WTC11 (cell line): ENCODE results near the gene SKI. TPM values are rescaled to one million over a fixed set of nuclear protein-coding genes. Genes with fewer than 3 reads are reported as not detected.

Experiments
- ATAC-seq: fragments of 200-7000 bp; cut with Tn5 transposase; 2 replicates; pipeline ENCODE4 v1.10.0; 2021; ENCODE audit warnings: mild to moderate bottlenecking, moderate library complexity
- CTCF ChIA-PET: fragments of 300-600 bp; sonication (Branson Sonifier 250); formaldehyde crosslinking; loops from one replicate; lab custom pipeline; 2021; ENCODE audit warnings: antibody characterized with exemption; lab: Charles Lee
- POLR2A ChIA-PET: fragments of 350-600 bp; sonication (Branson Sonifier 250); formaldehyde crosslinking; loops from one replicate; lab custom pipeline; 2021; ENCODE audit warnings: antibody characterized with exemption; lab: Charles Lee
- DNase-seq: peaks from one replicate; pipeline ENCODE4 v3.0.0; 2021; ENCODE audit warnings: low spot score
- H3K27ac Mint-ChIP-seq: 2 replicates; pipeline ENCODE4 v1.8.0; 2021; ENCODE audit warnings: mixed read lengths
- H3K27me3 Mint-ChIP-seq: 2 replicates; pipeline ENCODE4 v1.8.0; 2021; ENCODE audit warnings: low read depth, mild to moderate bottlenecking, moderate library complexity, mixed read lengths
- H3K36me3 Mint-ChIP-seq: 2 replicates; pipeline ENCODE4 v1.8.0; 2021; ENCODE audit warnings: mixed read lengths
- H3K4me1 Mint-ChIP-seq: 2 replicates; pipeline ENCODE4 v1.8.0; 2022; ENCODE audit warnings: mixed read lengths
- H3K4me3 Mint-ChIP-seq: 2 replicates; pipeline ENCODE4 v1.8.0; 2021; ENCODE audit warnings: mild to moderate bottlenecking, moderate library complexity, mixed read lengths
- H3K9me3 Mint-ChIP-seq: 2 replicates; pipeline ENCODE4 v1.8.0; 2021; ENCODE audit warnings: mixed read lengths
- ARID4B ChIP-seq: sonication (generic); formaldehyde crosslinking; IDR thresholded peaks from 2 replicates; pipeline ENCODE4 v1.8.0; 2023; ENCODE audit warnings: missing genetic modification reagents, mild to moderate bottlenecking, borderline replicate concordance
- EMX1 ChIP-seq: fragments of 250-450 bp; sonication (Bioruptor Pico); IDR thresholded peaks from 2 replicates; pipeline ENCODE4 v1.8.0; 2021; ENCODE audit warnings: mild to moderate bottlenecking
- ESRRA ChIP-seq: sonication (generic); formaldehyde crosslinking; IDR thresholded peaks from 2 replicates; pipeline ENCODE4 v1.8.1; 2022; ENCODE audit warnings: mild to moderate bottlenecking, missing genetic modification reagents, borderline replicate concordance
- ETV6 ChIP-seq: sonication (generic); formaldehyde crosslinking; IDR thresholded peaks from 2 replicates; pipeline ENCODE4 v1.8.1; 2022; ENCODE audit warnings: mild to moderate bottlenecking, missing genetic modification reagents
- PREB ChIP-seq: sonication (generic); formaldehyde crosslinking; IDR thresholded peaks from 2 replicates; pipeline ENCODE4 v1.8.1; 2022; ENCODE audit warnings: mild to moderate bottlenecking, missing genetic modification reagents, moderate library complexity, borderline replicate concordance
- STAT6 ChIP-seq: sonication (generic); formaldehyde crosslinking; conservative IDR thresholded peaks from 2 replicates; pipeline ENCODE4 v1.8.1; 2023; ENCODE audit warnings: mild to moderate bottlenecking, low read depth, missing genetic modification reagents, moderate library complexity
- TEAD4 ChIP-seq: sonication (generic); formaldehyde crosslinking; IDR thresholded peaks from 2 replicates; pipeline ENCODE4 v1.8.0; 2022; ENCODE audit warnings: mild to moderate bottlenecking, missing genetic modification reagents
- TP53 ChIP-seq: sonication (generic); formaldehyde crosslinking; IDR thresholded peaks from 2 replicates; pipeline ENCODE4 v1.8.1; 2023; ENCODE audit warnings: mild to moderate bottlenecking, missing genetic modification reagents
- ZNF396 ChIP-seq: fragments of 250-450 bp; sonication (Bioruptor Pico); IDR thresholded peaks from 2 replicates; pipeline ENCODE4 v1.8.0; 2021; ENCODE audit warnings: mild to moderate bottlenecking, moderate library complexity, borderline replicate concordance
- total RNA-seq: library from RNA; stranded (reverse); gene quantifications from 3 replicates; pipeline ENCODE4 v1.2.3, GENCODE V29; 2021
- TF ChIP-seq, protein P1 (sequence below): sonication (generic); formaldehyde crosslinking; IDR thresholded peaks from 2 replicates; pipeline ENCODE4 v1.8.1; 2022; ENCODE audit warnings: mild to moderate bottlenecking, moderate library complexity, missing genetic modification reagents

Gene SKI
- total RNA-seq, 1 experiment from 2014 or later = 88.6 TPM

DNA sequence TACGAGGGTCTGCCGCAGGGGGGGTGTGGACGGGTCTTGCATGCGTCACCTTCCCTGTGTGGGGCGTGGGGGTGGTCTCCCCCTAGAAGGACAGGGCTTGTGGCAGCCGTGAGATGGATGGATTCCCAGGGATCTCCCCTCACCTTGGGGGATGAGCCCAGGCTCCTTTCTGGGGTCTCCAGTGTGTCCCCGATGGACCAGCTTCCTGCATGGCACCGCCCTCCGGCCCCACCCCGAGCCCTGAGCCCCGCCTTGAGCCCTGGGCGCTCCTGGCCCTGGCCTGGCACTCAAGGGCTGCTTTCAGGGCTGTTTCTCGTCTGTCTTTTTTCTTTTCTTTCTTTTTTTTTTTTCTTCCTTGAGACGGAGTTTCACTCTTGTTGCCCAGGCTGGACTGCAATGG is 59.5 kb downstream of the SKI start (continued):
- TF ChIP-seq TP53 (CRISPR knock-in tag) = no peak
- no peak for TF ChIP-seq ESRRA (CRISPR knock-in tag)
- TF ChIP-seq TEAD4 (CRISPR knock-in tag) = no peak

- DNase-seq (no peak), ATAC-seq (no peak)
- H3K4me1 Mint-ChIP-seq = peaks cover 44% of the 10 kb centered on the region
- TF ChIP-seq ARID4B (CRISPR knock-in tag) (no peak), STAT6 (CRISPR knock-in tag) (no peak), PREB (CRISPR knock-in tag) (no peak), ETV6 (CRISPR knock-in tag) (no peak), EMX1 (CRISPR knock-in tag) (no peak)
- TF ChIP-seq, protein P1, sequence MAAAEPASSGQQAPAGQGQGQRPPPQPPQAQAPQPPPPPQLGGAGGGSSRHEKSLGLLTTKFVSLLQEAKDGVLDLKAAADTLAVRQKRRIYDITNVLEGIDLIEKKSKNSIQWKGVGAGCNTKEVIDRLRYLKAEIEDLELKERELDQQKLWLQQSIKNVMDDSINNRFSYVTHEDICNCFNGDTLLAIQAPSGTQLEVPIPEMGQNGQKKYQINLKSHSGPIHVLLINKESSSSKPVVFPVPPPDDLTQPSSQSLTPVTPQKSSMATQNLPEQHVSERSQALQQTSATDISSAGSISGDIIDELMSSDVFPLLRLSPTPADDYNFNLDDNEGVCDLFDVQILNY (CRISPR knock-in tag) = no peak
- CTCF ChIA-PET = interaction anchor here (0.6 to 1.2 kb wide), 2 partner anchors 22 to 93 kb away, joined by 3 read pairs; partner anchors contain the start of gene FAAP20
- H3K4me3 Mint-ChIP-seq = no peak overlapping the region
- no peaks in the 10 kb centered on the region for H3K9me3 Mint-ChIP-seq
- H3K27ac Mint-ChIP-seq = peak overlapping the region; percentile 89
- no peaks in the 10 kb centered on the region for H3K36me3 Mint-ChIP-seq
- H3K27me3 Mint-ChIP-seq = no peaks in the 10 kb centered on the region
- POLR2A ChIA-PET = no interaction called here
These were observed 60.2 kb downstream of the SKI start for GRCh38 chr1:2288311-2288710.

DNA sequence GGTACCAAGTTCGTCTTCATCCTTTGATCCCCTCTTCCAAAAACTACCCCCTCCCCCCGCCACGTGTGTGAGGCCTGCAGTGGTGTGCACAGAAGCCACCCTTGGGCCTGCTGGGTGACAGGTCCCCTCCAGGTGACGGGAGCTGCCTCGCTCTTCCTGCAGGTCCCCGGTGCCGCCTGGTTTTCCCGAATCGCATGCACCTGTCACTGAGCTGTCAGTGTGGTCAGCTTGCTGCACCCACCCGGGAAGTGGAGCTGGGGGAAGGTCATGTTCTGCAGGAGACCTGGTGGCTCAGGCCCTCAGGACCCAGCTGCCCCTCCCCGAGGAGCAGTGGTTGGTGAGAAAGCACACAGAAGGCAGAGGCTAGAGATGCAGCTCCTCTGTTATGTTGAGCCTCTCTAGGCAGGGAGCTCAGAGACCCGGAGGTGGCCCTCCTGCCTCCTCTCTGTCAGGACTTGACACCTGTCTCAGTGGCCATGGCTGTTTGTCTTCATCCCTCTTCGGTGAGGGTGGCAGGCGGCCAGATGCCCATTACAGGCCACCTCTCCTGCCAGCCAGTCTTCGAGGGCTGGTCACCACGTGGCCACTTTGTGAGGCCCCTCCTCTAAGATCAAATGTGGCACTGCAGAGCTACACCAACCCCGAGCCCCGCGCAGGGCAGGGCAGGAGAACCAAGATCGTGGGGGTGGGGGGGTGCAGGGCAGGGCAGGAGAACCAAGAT is 60.9 kb downstream of the SKI start:
- POLR2A ChIA-PET = no interaction called here
- H3K27ac Mint-ChIP-seq = 0 out of 2 replicates have a peak overlapping the region, but pooled peaks have one; percentile 89
- H3K4me3 Mint-ChIP-seq = no peak overlapping the region
- H3K27me3 Mint-ChIP-seq = no peaks in the 10 kb centered on the region
- H3K36me3 Mint-ChIP-seq = no peaks in the 10 kb centered on the region
- DNase-seq (no peak), ATAC-seq (no peak)
- peaks cover 49% of the 10 kb centered on the region for H3K4me1 Mint-ChIP-seq
- CTCF ChIA-PET = interaction anchor here (0.7 to 2.5 kb wide), 5 partner anchors 18 to 94 kb away, joined by 3 to 11 read pairs (median 3); partner anchors contain the start of gene FAAP20
- H3K9me3 Mint-ChIP-seq = no peaks in the 10 kb centered on the region
- TF ChIP-seq ZNF396 (CRISPR knock-in tag) = no peak
